CD4-positive, alpha-beta T cell (primary cell): ENCODE results near the gene NFATC1. TPM values are rescaled to one million over a fixed set of nuclear protein-coding genes. Genes with fewer than 3 reads are reported as not detected.
A peak's percentile ranks its signal among the peaks of the same experiment; 100 is the strongest.

Source experiments
- ATAC-seq: fragments of 200-7000 bp; cut with Tn5 transposase; one replicate; pipeline ENCODE4 v1.10.0; 2022; ENCODE audit warnings: mild to moderate bottlenecking; ENCODE audit not compliant: poor library complexity
- CTCF ChIA-PET: fragments of 350-600 bp; sonication (Branson Sonifier 250); formaldehyde crosslinking; loops from one replicate; lab custom pipeline; 2021; ENCODE audit warnings: antibody characterized with exemption, inconsistent platforms; lab: Charles Lee
- POLR2A ChIA-PET: fragments of 350-600 bp; sonication (Branson Sonifier 250); formaldehyde crosslinking; loops from one replicate; lab custom pipeline; 2021; ENCODE audit warnings: antibody characterized with exemption, inconsistent platforms; lab: Charles Lee
- DNase-seq, 14 experiments: peaks; one replicate each; pipeline ENCODE4 v3.0.0-alpha.2; 2013 to 2020; ENCODE audit warnings: mixed read lengths in 2 of 14
- H3K27ac ChIP-seq, 2 donors: one replicate each; pipeline versions ENCODE4 v1.5.1 to v1.7.0; 2013; ENCODE audit warnings: low read length in 2 of 2, low read depth in 1 of 2, mild to moderate bottlenecking in 1 of 2
- H3K27me3 ChIP-seq, 2 experiments: 1 replicate in 1 of 2; 2 replicates in 1 of 2; pipeline versions ENCODE4 v1.6.1 to v1.7.0; 2013; ENCODE audit warnings: low read length in 2 of 2, control low read depth in 1 of 2, mild to moderate bottlenecking in 1 of 2, moderate library complexity in 1 of 2; ENCODE audit not compliant: insufficient read depth in 2 of 2, control insufficient read depth in 1 of 2
- H3K36me3 ChIP-seq: one replicate; pipeline ENCODE4 v1.6.1; 2013; ENCODE audit warnings: low read length, control low read depth; ENCODE audit not compliant: insufficient read depth
- H3K4me1 ChIP-seq: one replicate; pipeline ENCODE4 v1.6.1; 2013; ENCODE audit warnings: low read length, control low read depth; ENCODE audit not compliant: insufficient read depth
- H3K4me3 ChIP-seq: one replicate; pipeline ENCODE4 v1.5.1; 2013; ENCODE audit warnings: mild to moderate bottlenecking, low read length, moderate library complexity
- H3K9me3 ChIP-seq, 2 experiments: 1 replicate in 1 of 2; 2 replicates in 1 of 2; pipeline versions ENCODE4 v1.6.1 to v1.7.0; 2013; ENCODE audit warnings: low read length in 2 of 2, mild to moderate bottlenecking in 2 of 2, control low read depth in 1 of 2, moderate library complexity in 1 of 2; ENCODE audit not compliant: control insufficient read depth in 1 of 2, insufficient read depth in 1 of 2
- H3K27ac Mint-ChIP-seq: one replicate; pipeline ENCODE4 v1.8.0; 2020; ENCODE audit warnings: mixed read lengths
- H3K27me3 Mint-ChIP-seq: one replicate; pipeline ENCODE4 v1.8.0; 2021; ENCODE audit warnings: mixed read lengths
- H3K36me3 Mint-ChIP-seq: one replicate; pipeline ENCODE4 v1.8.0; 2021; ENCODE audit warnings: low read depth, mixed read lengths
- H3K4me1 Mint-ChIP-seq: one replicate; pipeline ENCODE4 v1.8.0; 2021; ENCODE audit warnings: low read depth, mixed read lengths
- H3K4me3 Mint-ChIP-seq: one replicate; pipeline ENCODE4 v1.8.0; 2020; ENCODE audit warnings: mild to moderate bottlenecking, mixed read lengths
- H3K9me3 Mint-ChIP-seq: one replicate; pipeline ENCODE4 v1.8.0; 2020; ENCODE audit warnings: mixed read lengths
- CTCF ChIP-seq: fragments of 200-600 bp; IDR thresholded peaks from one replicate; pipeline ENCODE4 v1.8.0; 2022; ENCODE audit warnings: antibody characterized with exemption, mild to moderate bottlenecking
- intact Hi-C, 2 experiments: fragments of 100-400 bp; cut with DNase I in 1 of 2; cut with micrococcal nuclease in 1 of 2; formaldehyde crosslinking; loops; one replicate each; pipeline versions ENCODE4 v1.15.1 to v1.9.0; 2023 to 2025; cut with DNase I, micrococcal nuclease
- total RNA-seq, 174 experiments: library from RNA in 2 of 174; stranded (reverse) in 2 of 174; gene quantifications; one replicate each; pipeline ENCODE4 v1.2.3 and lab custom pipeline; 2021 to 2026

Gene NFATC1
- total RNA-seq, 2 experiments from 2014 or later, result 107 to 113 TPM

GRCh38 chr18:79520478-79521390 is 125.0 kb downstream of the NFATC1 start:
- ChIA-PET CTCF (no interaction called here), POLR2A (interaction anchor here (0.7 to 2.3 kb wide), 5 partner anchors 13 to 123 kb away, joined by 3 to 7 read pairs (median 4); no protein-coding TSS in a partner anchor)
- peak overlapping the region; percentile 24 for H3K4me3 ChIP-seq
- Mint-ChIP-seq H3K4me3 (peak overlapping the region; percentile 88), H3K9me3 (no peaks in the 10 kb centered on the region), H3K27ac (peak overlapping the region; percentile 96), H3K36me3 (peaks cover 23% of the 10 kb centered on the region), H3K4me1 (peaks cover 90% of the 10 kb centered on the region), H3K27me3 (no peaks in the 10 kb centered on the region)
- H3K27ac ChIP-seq, result no peak overlapping the region
- H3K4me1 ChIP-seq, result peaks cover 93% of the 10 kb centered on the region
- no peaks in the 10 kb centered on the region for H3K9me3 ChIP-seq
- H3K36me3 ChIP-seq, result no peaks in the 10 kb centered on the region
- no peaks in the 10 kb centered on the region for H3K27me3 ChIP-seq
- ATAC-seq (no peak), DNase-seq (peak in 2 of 14 experiments; percentile 20 to 28)
- intact Hi-C loops, result loop anchor here in 1 of 2 experiments (10.0 kb wide), 1 partner anchor 444 kb away; the partner anchor contains the start of gene HSBP1L1
- TF ChIP-seq CTCF, result no peak

DNA sequence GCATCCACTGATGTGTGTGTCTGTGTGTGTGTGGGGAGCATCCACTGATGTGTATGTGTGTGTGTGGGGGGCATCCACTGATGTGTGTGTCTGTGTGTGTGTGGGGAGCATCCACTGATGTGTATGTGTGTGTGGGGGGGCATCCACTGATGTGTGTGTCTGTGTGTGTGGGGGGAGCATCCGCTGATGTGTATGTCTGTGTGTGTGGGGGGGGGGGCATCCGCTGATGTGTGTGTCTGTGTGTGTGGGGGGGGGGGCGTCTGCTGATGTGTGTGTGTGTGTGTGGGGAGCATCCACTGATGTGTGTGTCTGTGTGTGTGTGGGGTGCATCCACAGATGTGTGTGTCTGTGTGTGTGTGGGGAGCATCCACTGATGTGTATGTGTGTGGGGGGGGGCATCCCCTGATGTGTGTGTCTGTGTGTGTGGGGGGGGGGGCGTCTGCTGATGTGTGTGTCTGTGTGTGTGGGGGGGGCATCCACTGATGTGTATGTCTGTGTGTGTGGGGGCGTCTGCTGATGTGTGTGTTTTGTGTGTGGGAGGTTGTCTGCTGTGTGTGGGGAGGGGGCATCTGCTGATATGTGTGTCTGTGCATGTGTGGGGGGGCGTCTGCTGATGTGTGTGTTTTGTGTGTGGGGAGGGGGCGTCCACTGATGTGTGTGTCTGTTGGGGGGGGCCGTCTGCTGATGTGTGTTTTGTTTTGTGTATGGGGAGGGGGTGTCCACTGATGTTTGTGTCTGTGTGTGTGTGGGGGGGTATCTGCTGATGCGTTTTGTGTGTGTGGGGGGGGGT is 125.9 kb downstream of the NFATC1 start:
- no peaks in the 10 kb centered on the region for H3K36me3 ChIP-seq
- Mint-ChIP-seq H3K4me3 (peak overlapping the region; percentile 92), H3K36me3 (peaks cover 18% of the 10 kb centered on the region), H3K27me3 (no peaks in the 10 kb centered on the region), H3K27ac (peak overlapping the region; percentile 96), H3K9me3 (no peaks in the 10 kb centered on the region), H3K4me1 (peaks cover 90% of the 10 kb centered on the region)
- H3K4me3 ChIP-seq, result no peak overlapping the region
- H3K27me3 ChIP-seq, result no peaks in the 10 kb centered on the region
- ATAC-seq (no peak), DNase-seq (peak in 3 of 14 experiments; percentile 22 to 45 (median 42))
- H3K9me3 ChIP-seq, result no peaks in the 10 kb centered on the region
- peak overlapping the region; percentile 84 to 92 for H3K27ac ChIP-seq
- ChIA-PET CTCF (no interaction called here), POLR2A (interaction anchor here (2.3 kb wide), 1 partner anchor 14 kb away, joined by 7 read pairs; no protein-coding TSS in a partner anchor)
- peaks cover 93% of the 10 kb centered on the region for H3K4me1 ChIP-seq
- TF ChIP-seq CTCF, result no peak
- intact Hi-C loops, result loop anchor here (2.0 to 10.0 kb wide), 5 partner anchors 15 to 443 kb away; partner anchors contain the start of genes CTDP1 (in 1 of the 2), HSBP1L1 (in 1 of the 2) and NFATC1 (in 1 of the 2)
